HG02870 (cell line): ENCODE results near the gene TRABD2B.

Experiments
- ATAC-seq: cut with Tn5 transposase; IDR thresholded peaks from one replicate; pipeline ENCODE4 v1.9.1; 2021; ENCODE audit warnings: mild to moderate bottlenecking, moderate library complexity; ENCODE audit not compliant: unreplicated experiment

TRABD2B gene

DNA sequence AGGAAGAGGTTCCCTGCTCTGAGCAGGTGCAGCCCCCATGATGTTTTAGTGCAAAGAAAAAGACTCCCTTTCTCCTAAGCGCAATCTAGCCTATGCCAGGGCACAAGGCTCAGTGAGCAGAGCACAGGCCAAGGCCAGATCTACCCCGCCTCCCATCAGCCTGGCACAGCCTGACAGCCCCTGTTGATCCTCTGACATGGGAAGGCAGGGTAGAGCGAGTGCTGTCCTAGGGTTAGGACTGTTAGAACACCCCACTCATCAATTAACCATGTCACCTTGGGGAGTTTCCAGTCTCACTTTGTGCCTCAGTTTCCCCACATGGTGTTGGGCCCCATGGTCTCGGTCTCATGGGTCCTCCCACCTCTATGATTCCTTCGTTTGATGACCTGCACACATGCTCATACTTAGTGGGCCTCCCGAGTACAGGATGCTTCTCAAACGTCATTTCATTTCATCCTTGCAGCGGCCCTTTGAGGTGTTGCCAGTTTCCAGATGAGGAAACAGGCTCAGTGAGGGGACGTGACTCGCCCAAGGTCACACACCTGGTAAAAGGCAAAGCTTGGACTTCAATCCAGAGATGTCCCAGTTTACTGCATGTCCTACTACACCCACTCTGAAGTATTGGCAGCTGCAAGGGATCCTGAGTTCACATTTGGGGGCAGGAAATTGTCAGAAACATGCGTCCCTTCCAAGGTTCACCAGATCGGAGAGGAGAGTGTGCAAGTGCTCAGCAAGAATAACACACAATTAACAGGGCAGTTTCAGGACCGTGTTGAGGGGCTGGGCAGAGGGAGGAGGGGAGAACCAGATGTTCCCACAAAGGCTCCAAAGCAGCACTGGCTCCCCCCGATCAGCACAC lies 213.3 kb downstream of the TRABD2B start:
- no peak for ATAC-seq

DNA sequence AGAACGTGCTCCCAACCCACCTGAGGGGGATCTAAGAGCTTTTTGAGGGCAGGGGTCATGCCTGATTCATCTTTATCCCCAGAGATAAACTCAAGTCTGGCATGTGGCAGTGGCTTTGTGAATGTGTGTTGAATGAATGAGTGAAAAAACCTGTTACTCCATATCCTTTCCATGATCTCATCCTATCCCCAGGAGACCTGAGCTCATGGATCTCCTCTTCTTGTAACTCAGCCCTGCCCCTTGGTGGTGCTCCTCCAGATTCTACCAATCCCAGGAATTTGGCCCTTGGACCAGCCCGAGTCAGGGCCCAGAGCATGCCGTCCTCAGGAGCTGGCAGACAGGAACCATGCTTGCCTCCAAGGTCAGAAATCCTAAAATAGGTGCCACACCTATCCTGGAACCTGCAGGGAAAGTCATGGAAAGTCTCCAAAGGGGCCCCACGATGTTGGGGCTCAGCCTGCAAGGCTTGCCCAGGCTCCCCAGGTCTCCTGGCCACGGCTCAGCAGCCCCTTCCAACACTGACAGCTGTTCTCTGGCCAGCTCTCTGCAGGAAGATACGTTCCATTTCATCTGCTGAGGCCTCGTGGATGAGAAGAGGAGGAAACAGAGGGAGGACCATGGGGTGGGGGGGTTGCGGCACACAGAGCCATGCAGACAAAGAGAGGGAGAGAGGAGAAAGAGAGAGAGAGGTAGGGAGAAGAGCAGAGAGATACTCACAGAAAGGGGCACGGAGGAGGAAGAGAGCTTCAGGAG lies 214.6 kb downstream of the TRABD2B start:
- ATAC-seq = no peak

DNA sequence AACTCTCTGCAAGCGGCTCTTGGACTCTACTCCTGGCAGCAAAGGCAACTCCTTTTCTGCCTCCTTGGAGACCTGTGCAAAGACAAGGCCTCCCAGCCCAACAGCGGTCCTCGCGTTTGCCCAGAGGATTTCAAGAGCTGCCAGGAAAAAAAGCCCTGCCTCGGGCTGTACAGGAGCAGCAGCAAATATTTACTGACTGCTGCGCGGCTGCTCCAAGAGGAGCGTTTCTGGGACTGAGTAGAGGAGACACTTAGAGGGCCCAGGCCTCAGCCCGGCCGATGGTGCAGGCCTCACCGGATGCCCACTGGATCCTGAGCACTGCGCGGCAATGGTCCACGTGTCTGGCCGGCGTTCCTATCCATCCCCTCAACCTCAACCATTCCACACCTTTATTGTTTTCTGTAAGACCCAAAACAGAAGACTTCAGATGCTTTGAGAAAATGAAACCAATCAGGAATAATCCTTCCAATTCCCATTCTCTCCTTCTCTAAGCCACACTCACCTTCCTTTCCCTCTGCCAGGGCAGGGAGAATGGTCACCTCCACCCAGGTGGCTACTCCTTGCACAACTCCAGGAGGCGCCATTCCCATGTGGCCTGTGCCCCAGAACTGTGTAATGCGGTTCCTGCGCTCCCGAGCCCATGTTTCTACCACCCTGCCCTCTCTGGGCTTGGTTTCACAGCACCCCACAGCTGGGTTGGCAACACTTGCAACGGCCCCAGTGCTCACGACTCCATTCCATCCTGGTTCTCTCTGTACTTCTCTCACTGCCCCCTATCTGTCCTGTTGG lies 215.8 kb downstream of the TRABD2B start:
- no peak for ATAC-seq

DNA sequence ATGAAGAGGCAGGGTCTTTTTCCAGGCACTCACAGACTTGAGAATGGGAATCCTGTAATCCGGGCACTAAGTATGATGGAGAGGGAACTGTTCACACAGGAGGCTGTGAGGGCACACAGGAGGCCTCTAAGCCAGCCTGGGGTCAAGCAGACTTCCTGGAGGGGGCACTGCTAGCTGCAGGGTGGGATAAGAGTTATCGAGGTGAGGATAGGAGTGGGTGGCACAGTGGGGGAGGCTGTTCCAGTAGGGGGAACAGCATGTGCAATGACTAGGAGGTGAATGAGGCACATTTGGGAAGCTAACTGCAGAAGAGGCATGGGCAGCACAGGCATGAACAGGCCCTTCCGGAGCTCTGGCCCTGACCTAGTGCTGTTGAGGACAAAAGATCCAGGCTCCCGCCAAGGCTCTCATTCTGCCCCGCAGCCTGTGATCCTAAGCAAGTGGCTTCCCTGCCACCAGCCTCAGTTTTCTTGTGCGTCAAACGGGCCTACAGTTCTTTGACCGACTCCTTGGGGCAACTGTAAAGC lies 216.7 kb downstream of the TRABD2B start:
- ATAC-seq = no peak

DNA sequence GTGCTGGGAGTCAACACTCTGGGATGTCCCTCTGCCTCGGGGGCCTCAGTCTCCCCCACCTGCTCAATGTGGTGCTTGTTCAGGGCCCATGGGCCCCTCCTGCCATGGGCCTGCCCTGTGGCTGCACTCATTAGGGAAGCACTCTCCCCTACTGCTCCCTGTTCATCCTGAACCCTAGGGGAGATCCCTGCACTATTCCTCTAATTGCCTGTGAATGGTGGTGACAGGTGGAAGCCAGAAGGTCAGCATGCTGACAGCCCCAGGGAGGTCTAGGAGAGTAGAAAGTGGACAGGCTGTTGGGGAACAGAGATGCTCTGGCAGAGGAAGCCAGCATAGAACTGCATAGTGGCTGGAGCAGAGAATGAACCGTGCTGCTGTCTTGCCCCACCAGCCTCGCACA lies 217.6 kb downstream of the TRABD2B start:
- no peak for ATAC-seq

DNA sequence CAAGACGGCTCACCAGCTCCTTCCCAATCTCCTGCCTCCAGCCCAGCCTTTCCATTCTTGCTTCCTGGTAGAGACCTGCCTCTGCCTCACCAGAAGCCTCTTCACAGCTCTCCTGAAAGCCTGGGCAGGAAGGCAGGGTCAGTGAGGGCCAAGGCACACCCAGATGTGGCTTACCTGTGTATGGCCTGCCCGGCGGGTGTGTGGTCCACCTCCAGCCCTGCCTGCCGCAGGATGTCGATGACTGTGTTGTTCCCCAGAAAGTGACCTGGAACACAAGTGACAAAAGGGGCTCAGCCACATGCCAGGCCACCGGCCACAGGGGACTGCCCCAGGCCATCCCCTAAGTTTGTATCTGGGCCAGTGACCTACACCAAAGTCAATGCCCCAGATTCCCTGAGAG lies 218.9 kb downstream of the TRABD2B start:
- ATAC-seq = no peak

DNA sequence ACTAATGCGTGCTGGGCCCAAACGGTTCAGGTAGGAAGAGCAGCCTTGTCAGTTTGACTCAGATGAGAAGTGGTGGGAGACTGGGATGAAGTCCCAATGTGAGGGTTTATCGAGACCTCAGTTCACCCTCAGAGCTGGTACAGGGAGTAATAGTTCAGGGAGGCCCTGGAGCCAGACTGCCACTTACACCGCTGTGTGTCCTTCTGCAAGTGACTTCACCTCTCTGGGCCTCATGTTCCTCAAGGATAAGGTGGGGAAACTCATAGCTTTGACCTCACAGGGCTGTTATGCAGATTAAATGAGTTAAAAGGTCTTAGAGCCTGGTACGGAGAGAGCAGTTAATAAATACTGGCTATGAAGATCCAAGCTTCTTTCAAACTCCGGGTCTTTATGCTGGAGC lies 219.9 kb downstream of the TRABD2B start:
- ATAC-seq = no peak

DNA sequence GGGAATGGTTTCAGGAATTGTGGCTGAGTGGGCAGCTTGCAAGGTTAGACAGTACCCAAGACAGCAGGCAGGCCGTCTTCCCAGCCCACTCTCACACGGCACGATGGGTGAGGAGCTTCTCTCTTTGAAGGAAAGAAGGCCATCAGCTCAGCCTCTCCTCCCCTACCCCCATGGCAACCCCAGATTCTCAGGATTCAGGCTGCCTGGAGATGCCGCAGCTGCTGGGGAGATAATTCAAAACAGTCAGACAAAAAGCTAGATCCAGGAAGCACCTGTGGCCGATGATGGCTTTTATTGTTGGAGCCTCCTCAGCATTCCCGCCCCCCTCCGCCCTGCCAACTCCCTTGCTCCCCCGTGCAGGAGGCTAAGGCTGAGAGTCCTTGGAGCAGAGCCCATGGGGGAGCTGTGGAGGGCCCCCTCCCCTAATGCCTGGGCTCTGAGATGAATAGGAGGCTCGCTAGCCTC lies 220.5 kb downstream of the TRABD2B start:
- no peak for ATAC-seq

DNA sequence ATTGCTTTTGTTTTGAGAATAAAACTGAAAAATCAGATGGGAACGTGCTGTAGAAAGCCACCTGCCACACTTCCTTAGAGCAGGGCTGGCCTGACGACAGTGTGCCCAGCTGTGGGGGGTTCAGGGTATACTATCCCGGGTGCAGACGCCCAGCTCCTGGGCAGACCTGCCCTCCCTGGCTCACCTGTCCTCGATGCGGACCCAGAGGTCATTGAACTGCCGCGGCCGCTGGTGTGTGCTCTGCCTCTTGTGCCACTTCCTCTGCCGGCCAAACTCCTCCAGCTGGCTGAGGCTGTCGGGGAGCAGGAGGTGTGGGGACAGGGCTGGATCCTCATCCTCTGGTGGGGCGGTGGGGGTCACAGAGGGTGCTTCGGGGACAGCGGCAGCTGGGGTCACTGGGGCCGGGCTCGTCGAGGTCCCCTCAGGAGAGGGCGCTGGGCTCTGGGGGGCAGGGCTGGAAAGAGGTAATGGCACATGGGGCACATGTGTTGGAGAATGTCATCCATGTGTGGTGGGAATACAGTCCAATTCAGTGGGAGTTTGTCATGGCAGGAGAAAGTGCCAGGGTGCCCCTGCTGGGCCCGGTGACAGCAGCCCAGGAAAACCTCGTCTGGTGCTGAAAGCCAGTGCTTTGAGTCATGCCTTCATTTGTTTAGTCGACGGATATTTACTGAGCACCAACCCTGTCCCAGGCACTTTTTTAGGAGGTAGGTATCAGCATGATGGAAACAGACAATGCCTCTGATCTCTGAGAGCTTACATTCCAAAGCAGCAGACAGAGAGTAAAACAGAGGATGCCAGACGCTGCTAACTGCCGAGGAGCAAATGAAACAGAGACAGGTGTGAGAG lies 222.0 kb downstream of the TRABD2B start:
- no peak for ATAC-seq

DNA sequence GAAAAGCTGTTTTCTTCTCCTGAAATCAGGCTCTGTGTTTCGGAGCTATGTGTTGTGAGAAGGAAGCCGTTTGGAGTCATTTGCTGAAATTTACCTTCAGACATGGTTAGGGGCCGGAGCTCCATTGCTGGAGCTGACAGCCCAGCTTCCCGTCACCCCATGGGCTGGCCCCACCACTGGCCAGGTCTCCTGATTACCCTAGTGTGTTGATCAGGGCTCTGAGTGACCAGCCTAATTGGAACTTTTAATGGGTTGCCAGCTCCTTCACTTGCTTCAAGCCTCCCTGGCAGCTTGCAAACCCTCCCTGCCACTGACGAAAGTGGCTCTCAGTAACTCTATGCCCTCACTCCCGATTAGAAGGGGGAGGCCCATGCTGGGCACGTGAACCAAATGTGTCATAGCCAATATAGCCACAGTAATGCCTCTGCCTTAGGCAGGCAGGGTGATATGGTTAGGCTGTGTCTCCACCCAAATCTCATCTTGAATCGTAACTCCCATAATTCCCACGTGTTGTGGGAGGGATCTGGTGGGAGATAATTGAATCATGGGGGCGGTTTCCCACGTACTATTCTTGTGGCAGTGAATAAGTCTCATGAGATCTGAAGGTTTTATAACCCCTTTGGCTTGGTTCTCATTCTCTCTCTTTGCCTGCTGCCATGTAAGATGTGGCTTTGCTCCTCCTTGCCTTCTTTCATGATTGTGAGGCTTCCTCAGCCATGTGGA lies 224.1 kb downstream of the TRABD2B start:
- no peak for ATAC-seq

DNA sequence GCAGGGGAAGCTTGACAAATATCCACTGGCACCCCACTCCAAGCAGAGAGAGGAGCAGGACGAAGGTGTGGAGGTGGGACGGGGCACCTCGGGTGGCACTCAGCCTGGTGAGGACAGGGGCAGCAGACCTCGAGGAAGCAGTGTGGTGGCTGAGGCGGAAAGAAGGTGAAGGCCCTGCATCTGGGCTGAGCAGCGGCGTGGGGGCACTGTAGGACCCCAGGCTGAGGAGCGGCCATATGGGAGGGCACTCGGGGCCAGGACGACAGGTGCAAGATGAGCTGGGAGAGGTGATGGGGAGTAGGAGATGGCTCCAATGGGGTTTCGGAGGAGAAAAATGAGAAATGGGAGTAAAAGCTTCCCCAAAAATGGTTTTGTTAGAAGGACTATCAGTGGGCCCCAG lies 224.9 kb downstream of the TRABD2B start:
- ATAC-seq = no peak

DNA sequence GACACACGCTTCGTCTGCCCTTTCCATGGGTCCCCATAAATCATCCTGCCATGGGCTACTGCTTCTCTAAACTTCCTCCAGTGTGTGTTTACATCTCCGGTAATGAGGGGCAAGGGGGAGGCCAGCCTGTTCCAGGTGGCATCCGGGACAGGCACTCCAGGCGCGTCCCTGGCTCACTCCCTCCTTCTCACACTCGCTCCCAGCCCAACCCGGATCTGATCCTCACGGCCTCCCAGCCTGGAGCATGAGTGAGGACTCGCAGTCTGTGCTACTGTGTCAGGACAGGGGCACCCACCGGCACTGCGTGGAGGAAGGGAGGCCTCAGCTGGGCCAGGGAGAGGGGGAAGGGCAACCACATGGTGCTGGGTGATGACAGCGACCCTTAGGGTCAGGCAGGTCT lies 225.4 kb downstream of the TRABD2B start:
- ATAC-seq = no peak

DNA sequence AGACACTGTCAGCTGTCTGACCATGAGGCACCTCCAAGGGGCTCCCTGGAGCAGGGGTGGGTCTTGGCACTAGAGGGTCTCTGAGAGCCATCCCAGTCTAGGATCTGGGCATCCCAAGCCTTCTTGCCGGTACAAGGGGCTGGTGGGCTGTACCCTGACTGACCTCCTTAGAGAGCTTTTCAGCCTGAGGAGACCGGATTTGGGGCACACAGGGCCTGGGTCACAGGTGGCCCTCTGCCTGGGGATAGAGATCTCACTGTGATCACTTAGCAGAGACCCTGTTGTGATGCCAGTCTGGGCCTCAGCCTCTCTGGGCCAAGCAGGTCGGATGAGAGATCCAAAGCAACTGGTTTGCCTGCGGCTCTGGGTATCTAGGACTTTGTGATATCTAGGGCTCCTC lies 227.2 kb downstream of the TRABD2B start:
- no peak for ATAC-seq

DNA sequence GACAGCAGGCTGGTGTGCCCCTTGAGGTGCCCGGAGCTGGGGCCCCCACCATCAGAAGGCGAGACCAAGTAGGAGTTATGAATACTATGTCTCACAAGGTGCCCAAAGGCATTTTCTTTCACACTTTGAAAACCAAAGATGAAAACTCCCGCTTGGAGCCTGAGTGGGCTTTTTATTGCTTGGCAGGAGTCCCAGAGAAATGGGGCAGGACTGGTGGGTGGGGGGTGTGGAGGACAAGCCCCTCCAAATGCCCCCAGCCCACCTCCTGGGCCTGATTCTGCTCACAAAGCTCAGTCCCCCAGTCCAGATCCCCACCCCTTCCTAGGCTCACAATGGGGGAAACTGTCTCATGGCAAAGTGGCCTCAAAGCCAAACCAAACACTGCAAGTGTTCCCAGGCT lies 227.9 kb downstream of the TRABD2B start:
- ATAC-seq = no peak

DNA sequence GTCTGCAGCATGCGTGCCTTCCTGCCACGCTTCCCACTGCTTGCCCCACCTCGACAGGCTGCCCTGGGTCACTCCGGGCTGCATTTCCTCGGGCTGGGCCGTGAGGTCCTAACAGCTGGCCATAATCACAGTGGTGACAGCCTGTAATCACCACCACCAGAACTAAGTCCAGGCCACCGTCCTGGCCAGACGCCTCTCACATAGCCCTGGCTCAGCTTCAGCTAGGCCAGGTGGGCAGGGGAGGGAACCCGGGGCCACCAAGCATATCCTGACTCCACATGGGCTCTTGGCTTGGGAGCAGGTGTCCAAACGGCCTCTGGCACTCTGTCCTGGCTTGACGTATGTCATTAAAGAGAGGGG lies 229.5 kb downstream of the TRABD2B start:
- no peak for ATAC-seq

DNA sequence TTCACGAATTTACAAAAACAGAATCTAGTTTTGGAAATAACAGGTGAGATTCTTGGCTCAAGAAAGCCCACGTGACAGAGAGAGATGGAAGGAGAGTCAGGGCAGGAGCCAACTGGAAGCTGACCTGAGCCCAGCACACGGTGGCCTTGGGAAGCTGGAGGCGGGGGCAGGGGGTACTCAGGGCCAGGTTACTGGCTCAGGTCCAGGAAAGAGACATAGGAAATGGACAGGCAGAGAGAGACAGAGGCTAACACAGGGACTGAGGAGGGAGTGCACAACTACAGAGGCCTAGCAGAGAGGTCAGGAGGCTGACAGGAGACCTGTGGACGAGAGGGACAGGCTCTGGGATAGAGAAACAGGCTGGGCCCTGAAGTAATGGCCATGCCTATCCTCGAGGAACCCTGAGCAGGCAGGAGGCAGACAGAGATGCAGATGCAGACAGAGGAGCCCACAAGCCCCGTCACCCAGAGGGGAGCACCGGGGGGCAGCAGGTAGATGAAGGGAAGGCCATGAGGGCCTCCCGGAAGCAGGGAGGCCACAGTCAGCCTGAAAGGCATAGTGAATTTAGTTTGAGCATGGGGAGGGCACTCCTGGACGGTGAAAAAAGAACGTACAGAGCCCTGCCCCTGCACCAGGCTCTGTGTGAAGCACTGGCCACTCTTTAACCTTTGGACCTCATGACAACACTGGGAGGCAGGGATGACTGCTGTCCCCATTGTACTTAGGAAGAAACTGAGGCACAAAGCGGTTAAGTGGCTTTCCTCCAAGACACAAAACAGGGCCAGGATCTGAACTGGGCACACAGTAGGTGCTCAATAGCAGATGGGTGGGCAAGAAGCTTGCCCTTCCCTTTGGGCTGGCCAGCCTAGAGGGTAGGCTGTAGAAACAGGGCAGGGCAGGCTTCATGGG lies 230.1 kb downstream of the TRABD2B start:
- ATAC-seq = no peak

DNA sequence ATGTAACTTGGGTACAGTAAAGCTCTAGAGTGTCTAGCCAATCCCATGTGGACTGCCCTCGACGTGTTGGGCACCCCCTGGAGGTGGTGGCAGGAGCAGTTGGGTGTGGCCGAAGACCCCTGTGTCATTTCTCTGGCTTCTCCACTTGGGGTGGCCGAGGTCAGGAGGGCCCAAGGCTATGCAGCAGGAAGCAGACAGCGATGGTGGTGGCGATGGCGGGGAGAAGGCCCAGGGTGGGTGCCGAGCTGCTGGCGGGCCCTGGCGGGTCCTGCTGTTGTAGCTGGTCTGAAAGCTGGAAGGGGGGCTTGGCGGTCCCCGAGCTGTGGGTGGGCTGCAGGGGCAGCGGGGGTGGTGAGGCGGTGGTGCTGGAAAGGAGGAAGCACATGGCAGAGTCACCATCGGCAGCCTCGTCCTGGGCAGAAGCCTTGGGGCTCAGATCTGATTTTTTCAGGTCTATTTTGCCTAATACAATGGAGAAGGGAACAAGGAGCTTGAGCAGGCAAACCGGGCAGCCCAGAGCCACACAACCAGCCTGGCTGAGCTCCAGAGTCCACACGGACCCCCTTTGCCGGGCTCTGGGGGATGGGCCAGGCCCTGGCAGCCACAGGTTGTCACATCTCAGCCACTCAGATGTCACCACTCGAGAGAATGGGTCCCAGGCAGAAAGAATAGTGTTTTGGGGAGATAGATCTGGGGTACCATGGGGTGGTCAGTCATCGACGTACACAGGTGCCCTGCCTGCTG lies 231.3 kb downstream of the TRABD2B start:
- ATAC-seq = no peak

DNA sequence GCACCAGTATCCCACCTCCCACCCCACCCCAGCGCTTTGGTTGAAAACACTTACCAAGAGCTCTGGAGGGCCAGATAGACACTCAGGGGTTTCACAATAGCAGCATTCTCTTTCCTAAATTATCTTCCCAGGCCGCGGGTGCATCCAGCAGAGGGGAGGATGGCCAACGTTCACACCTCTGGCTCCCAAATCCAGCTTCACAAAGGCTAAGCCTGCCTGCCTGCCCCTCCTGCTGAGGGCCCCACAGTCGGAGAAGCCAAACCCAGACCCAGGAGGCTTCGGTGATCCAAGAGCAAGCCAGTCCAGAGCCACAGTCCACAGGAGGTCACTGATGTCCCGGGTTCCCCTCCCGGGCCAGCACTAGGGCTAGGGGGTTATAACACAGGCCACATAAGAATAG lies 231.9 kb downstream of the TRABD2B start:
- ATAC-seq = no peak
